GM20000 (cell line): ENCODE results near the gene ARPC2.

Experiments
- DNase-seq: peaks from one replicate; pipeline ENCODE4 v3.0.0; 2012; ENCODE audit warnings: low spot score
- CTCF ChIP-seq: IDR thresholded peaks from 2 replicates; pipeline ENCODE4 v1.5.1; 2012; ENCODE audit warnings: mild to moderate bottlenecking, control low read depth; ENCODE audit errors: extremely low read depth, missing control alignments

ARPC2 gene

GRCh38 chr2:218228366-218229090, 11.5 kb downstream of the ARPC2 start:
- no peak for DNase-seq
- TF ChIP-seq CTCF = no peak

- DNase-seq = peak; percentile 73
- TF ChIP-seq CTCF = no peak
Observed at GRCh38 chr2:218229239-218229638, 12.2 kb downstream of the ARPC2 start.

- no peak for DNase-seq
- TF ChIP-seq CTCF = no peak
Observed at GRCh38 chr2:218229851-218230250, 12.9 kb downstream of the ARPC2 start.

GRCh38 chr2:218230882-218231281, 13.9 kb downstream of the ARPC2 start:
- no peak for TF ChIP-seq CTCF
- DNase-seq = peak; percentile 18

GRCh38 chr2:218233543-218233942, 16.6 kb downstream of the ARPC2 start:
- no peak for DNase-seq
- TF ChIP-seq CTCF = no peak

GRCh38 chr2:218234521-218234920, 17.5 kb downstream of the ARPC2 start:
- DNase-seq = no peak
- no peak for TF ChIP-seq CTCF

GRCh38 chr2:218235017-218235416, 18.0 kb downstream of the ARPC2 start:
- TF ChIP-seq CTCF = no peak

More at GRCh38 chr2:218235017-218235416, 18.0 kb downstream of the ARPC2 start:
- no peak for DNase-seq
